HCT116 (cell line): ENCODE data around the gene AOC3. TPM values are rescaled to one million over a fixed set of nuclear protein-coding genes. Genes with fewer than 3 reads are reported as not detected.

Experiments used
- ATAC-seq: fragments of 200-7000 bp; cut with Tn5 transposase; 2 replicates; pipeline ENCODE4 v1.9.1; 2020; ENCODE audit warnings: mild to moderate bottlenecking, moderate library complexity
- Bru-seq: library from RNA; stranded (reverse); fragments of 400-500 nt; gene quantifications from one replicate; lab custom pipeline; 2021; lab: Mats Ljungman, UMichigan
- BruChase-seq, 2 experiments: library from RNA; stranded (reverse); fragments of 400-500 nt; gene quantifications; one replicate each; lab custom pipeline; 2021; lab: Mats Ljungman, UMichigan
- BruUV-seq: library from RNA; stranded (reverse); fragments of 400-500 nt; replicated peaks from 2 replicates; lab custom pipeline; 2021; lab: Mats Ljungman, UMichigan
- CTCF ChIA-PET: fragments of 300-600 bp; sonication (Branson Sonifier 250); formaldehyde crosslinking; loops from one replicate; lab custom pipeline; 2021; ENCODE audit warnings: antibody characterized with exemption; lab: Charles Lee
- POLR2A ChIA-PET: fragments of 300-600, 350-600 bp; sonication (Branson Sonifier 250); formaldehyde crosslinking; loops from one replicate; lab custom pipeline; 2021; ENCODE audit warnings: antibody characterized with exemption; lab: Charles Lee
- RAD21 ChIA-PET, 2 experiments: fragments of 300-600 bp; sonication (Branson Sonifier 250); formaldehyde crosslinking; loops; one replicate each; lab custom pipeline; 2023; ENCODE audit warnings: low total read pairs in 2 of 2; ENCODE audit not compliant: uncharacterized antibody in 2 of 2, unreplicated experiment in 2 of 2, low non-redundant PET in 1 of 2; lab: Charles Lee
- DNase-seq: peaks from one replicate; pipeline ENCODE4 v3.0.0-alpha.2; 2010; ENCODE audit warnings: low read depth, low spot score
- H2AFZ ChIP-seq: fragments of 200-600 bp; shearing (Covaris generic), sonication (generic); 2 replicates; pipeline ENCODE4 v1.6.1; 2017; ENCODE audit warnings: low read depth, mixed run types, mixed read lengths, antibody characterized with exemption, low read length; ENCODE audit not compliant: poor library complexity, severe bottlenecking
- H3K27ac ChIP-seq: 2 replicates; pipeline ENCODE4 v1.5.1; 2012; ENCODE audit warnings: low read depth, low read length
- H3K27me3 ChIP-seq: fragments of 200-600 bp; sonication (generic); 2 replicates; pipeline ENCODE4 v1.6.1; 2016; ENCODE audit warnings: mixed run types, low read length, mixed read lengths; ENCODE audit not compliant: insufficient read depth
- H3K36me3 ChIP-seq, 2 experiments: fragments of 200-500 bp in 1 of 2; fragments of 200-600 bp in 1 of 2; sonication (Bioruptor generic) in 1 of 2; sonication (generic) in 1 of 2; 2 replicates each; pipeline versions ENCODE4 v1.5.1 to v1.6.1; 2014 to 2016; ENCODE audit warnings: low read length in 2 of 2, inconsistent platforms in 1 of 2, mixed read lengths in 1 of 2, mixed run types in 1 of 2; ENCODE audit not compliant: insufficient read depth in 2 of 2, control insufficient read depth in 1 of 2
- H3K4me1 ChIP-seq, 2 experiments: fragments of 200-600 bp in 1 of 2; sonication (generic) in 1 of 2; 2 replicates each; pipeline versions ENCODE4 v1.5.1 to v1.6.1; 2012 to 2017; ENCODE audit warnings: low read length in 2 of 2, inconsistent platforms in 1 of 2, mild to moderate bottlenecking in 1 of 2, mixed read lengths in 1 of 2, mixed run types in 1 of 2, moderate library complexity in 1 of 2; ENCODE audit not compliant: insufficient read depth in 2 of 2, control insufficient read depth in 1 of 2
- H3K4me2 ChIP-seq: fragments of 200-600 bp; sonication (generic); 2 replicates; pipeline ENCODE4 v1.6.1; 2017; ENCODE audit warnings: mixed run types, low read length, mixed read lengths
- H3K4me3 ChIP-seq, 2 experiments: fragments of 200-600 bp in 1 of 2; sonication (generic) in 1 of 2; replicated peaks in 1 of 2; 2 replicates each; pipeline ENCODE4 v1.5.1; 2011 to 2016; ENCODE audit warnings: low read length in 2 of 2, control low read depth in 1 of 2, low read depth in 1 of 2, mild to moderate bottlenecking in 1 of 2, mixed read lengths in 1 of 2, mixed run types in 1 of 2
- H3K79me2 ChIP-seq: fragments of 200-600 bp; sonication (generic); 2 replicates; pipeline ENCODE4 v1.6.1; 2017; ENCODE audit warnings: mild to moderate bottlenecking, mixed run types, low read length, moderate library complexity, mixed read lengths; ENCODE audit not compliant: insufficient read depth
- H3K9ac ChIP-seq: fragments of 200-600 bp; sonication (generic); 2 replicates; pipeline ENCODE4 v1.6.1; 2016; ENCODE audit warnings: low read length, mixed read lengths
- H3K9me2 ChIP-seq: fragments of 200-600 bp; sonication (generic), shearing (Covaris generic); 2 replicates; pipeline ENCODE4 v1.6.1; 2017; ENCODE audit warnings: mixed run types, mild to moderate bottlenecking, moderate library complexity; ENCODE audit not compliant: insufficient read depth
- H3K9me3 ChIP-seq, 2 experiments: fragments of 200-500 bp in 1 of 2; fragments of 200-600 bp in 1 of 2; sonication (Bioruptor generic) in 1 of 2; sonication (generic) in 1 of 2; 2 replicates each; pipeline ENCODE4 v1.6.1; 2014 to 2017; ENCODE audit warnings: low read length in 2 of 2, mixed read lengths in 2 of 2, inconsistent platforms in 1 of 2, low read depth in 1 of 2, mild to moderate bottlenecking in 1 of 2, mixed run types in 1 of 2, moderate library complexity in 1 of 2; ENCODE audit not compliant: control insufficient read depth in 1 of 2, insufficient read depth in 1 of 2
- H4K20me1 ChIP-seq: fragments of 200-600 bp; sonication (generic), shearing (Covaris generic); 2 replicates; pipeline ENCODE4 v1.6.1; 2017; ENCODE audit warnings: mixed run types, mild to moderate bottlenecking, moderate library complexity; ENCODE audit not compliant: insufficient read depth
- CBX3 ChIP-seq: IDR thresholded peaks from 2 replicates; pipeline ENCODE4 v1.6.1; 2012; ENCODE audit warnings: low read depth
- CEBPB ChIP-seq: IDR thresholded peaks from 2 replicates; pipeline ENCODE4 v1.6.1; 2012; ENCODE audit warnings: low read depth
- CTCF ChIP-seq, 3 experiments: fragments of 200-600 bp in 1 of 3; sonication (generic) in 1 of 3; IDR thresholded peaks in 2 of 3; conservative IDR thresholded peaks in 1 of 3; 2 replicates each; pipeline ENCODE4 v1.5.1; 2012 to 2017; ENCODE audit warnings: low read depth in 2 of 3, low read length in 2 of 3, antibody characterized with exemption in 1 of 3, borderline replicate concordance in 1 of 3, control low read depth in 1 of 3, mild to moderate bottlenecking in 1 of 3, mixed read lengths in 1 of 3, mixed run types in 1 of 3, moderate library complexity in 1 of 3; ENCODE audit not compliant: insufficient read depth in 1 of 3
- EGR1 ChIP-seq: IDR thresholded peaks from 2 replicates; pipeline ENCODE4 v1.6.1; 2012; ENCODE audit warnings: low read depth
- ELF1 ChIP-seq: IDR thresholded peaks from 2 replicates; pipeline ENCODE4 v1.6.1; 2012; ENCODE audit warnings: low read depth, borderline replicate concordance
- EZH2phosphoT487 ChIP-seq: fragments of 200-600 bp; IDR thresholded peaks from 2 replicates; pipeline ENCODE4 v1.6.1; 2018; ENCODE audit warnings: antibody characterized with exemption, borderline replicate concordance
- FOSL1 ChIP-seq: IDR thresholded peaks from 2 replicates; pipeline ENCODE4 v1.6.1; 2012; ENCODE audit warnings: low read depth
- POLR2A ChIP-seq: IDR thresholded peaks from 2 replicates; pipeline ENCODE4 v1.7.0; 2011; ENCODE audit warnings: borderline replicate concordance; ENCODE audit not compliant: insufficient read depth, insufficient read length; ENCODE audit errors: extremely low read depth
- POLR2AphosphoS5 ChIP-seq: IDR thresholded peaks from 2 replicates; pipeline ENCODE4 v1.6.1; 2011; ENCODE audit warnings: mild to moderate bottlenecking, low read depth, low read length, moderate library complexity
- SIN3A ChIP-seq: IDR thresholded peaks from 2 replicates; pipeline ENCODE4 v1.6.1; 2012; ENCODE audit warnings: low read depth
- YY1 ChIP-seq: IDR thresholded peaks from 2 replicates; pipeline ENCODE4 v1.6.1; 2011; ENCODE audit warnings: low read length, low read depth, moderate library complexity, mild to moderate bottlenecking; ENCODE audit not compliant: insufficient replicate concordance; ENCODE audit errors: extremely low read depth
- ZFX ChIP-seq: fragments of 450-650 bp; IDR thresholded peaks from 2 replicates; pipeline ENCODE4 v1.6.1; 2017
- ZNF274 ChIP-seq: fragments of 200-500 bp; sonication (Bioruptor generic); IDR thresholded peaks from 2 replicates; pipeline ENCODE4 v1.6.1; 2014; ENCODE audit warnings: mild to moderate bottlenecking, low read depth, low read length, inconsistent platforms
- intact Hi-C: fragments of 100-400 bp; cut with micrococcal nuclease; formaldehyde crosslinking; loops from 2 replicates; pipeline ENCODE4 v1.10.0; 2022
- long read RNA-seq: library from polyadenylated mRNA; unstranded; transcript quantifications from one replicate; pipeline ENCODE4 v2.0.0, GENCODE V29; 2021; ENCODE audit not compliant: unreplicated experiment
- polyA plus RNA-seq: library from polyadenylated mRNA; unstranded; fragments of >200 nt; gene quantifications from 2 replicates; pipeline ENCODE4 v1.2.1, GENCODE V29; 2012; ENCODE audit warnings: missing spikeins
- total RNA-seq: library from RNA; stranded (reverse); gene quantifications from one replicate; pipeline ENCODE4 v1.2.1, GENCODE V29; 2021; ENCODE audit not compliant: unreplicated experiment
- TF ChIP-seq, protein P1 (sequence below): IDR thresholded peaks from 2 replicates; pipeline ENCODE4 v1.6.1; 2012

AOC3 gene, protein sequence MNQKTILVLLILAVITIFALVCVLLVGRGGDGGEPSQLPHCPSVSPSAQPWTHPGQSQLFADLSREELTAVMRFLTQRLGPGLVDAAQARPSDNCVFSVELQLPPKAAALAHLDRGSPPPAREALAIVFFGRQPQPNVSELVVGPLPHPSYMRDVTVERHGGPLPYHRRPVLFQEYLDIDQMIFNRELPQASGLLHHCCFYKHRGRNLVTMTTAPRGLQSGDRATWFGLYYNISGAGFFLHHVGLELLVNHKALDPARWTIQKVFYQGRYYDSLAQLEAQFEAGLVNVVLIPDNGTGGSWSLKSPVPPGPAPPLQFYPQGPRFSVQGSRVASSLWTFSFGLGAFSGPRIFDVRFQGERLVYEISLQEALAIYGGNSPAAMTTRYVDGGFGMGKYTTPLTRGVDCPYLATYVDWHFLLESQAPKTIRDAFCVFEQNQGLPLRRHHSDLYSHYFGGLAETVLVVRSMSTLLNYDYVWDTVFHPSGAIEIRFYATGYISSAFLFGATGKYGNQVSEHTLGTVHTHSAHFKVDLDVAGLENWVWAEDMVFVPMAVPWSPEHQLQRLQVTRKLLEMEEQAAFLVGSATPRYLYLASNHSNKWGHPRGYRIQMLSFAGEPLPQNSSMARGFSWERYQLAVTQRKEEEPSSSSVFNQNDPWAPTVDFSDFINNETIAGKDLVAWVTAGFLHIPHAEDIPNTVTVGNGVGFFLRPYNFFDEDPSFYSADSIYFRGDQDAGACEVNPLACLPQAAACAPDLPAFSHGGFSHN
- total RNA-seq, result 5.9 TPM
- 2.1 and 2.5 TPM in 2 replicates for polyA plus RNA-seq
- Bru-seq, nascent RNA, result percentile 47 among the genes with signal in this experiment
- BruChase-seq, experiment 1, labeled RNA remaining after a 6-hour chase, result percentile 92 among the genes with signal in this experiment
- percentile 82 among the genes with signal in this experiment for BruChase-seq, experiment 2, labeled RNA remaining after a 2-hour chase
- long read RNA-seq, partial matches to known transcripts, result 0 of 2 reads
- long read RNA-seq, other reads (novel, unspliced or antisense), result 2 of 2 reads

DNA sequence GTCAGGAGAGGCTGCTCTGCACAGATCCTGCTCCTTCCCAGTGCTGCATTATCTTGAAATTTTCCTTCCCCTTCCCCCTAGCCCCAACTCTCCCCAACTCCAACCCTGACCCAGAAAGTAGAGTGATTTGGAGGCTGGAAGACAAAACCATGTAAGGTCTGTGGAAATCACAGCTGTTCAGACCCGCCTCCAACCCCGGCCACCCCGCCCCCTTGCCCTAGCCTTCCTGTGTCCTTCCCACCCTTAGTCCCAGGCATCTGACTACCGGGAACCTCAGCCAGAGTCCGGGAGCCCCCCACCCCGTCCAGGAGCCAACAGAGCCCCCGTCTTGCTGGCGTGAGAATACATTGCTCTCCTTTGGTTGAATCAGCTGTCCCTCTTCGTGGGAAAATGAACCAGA is at the start of gene AOC3:
Gene AOC3, plus strand, starts transcription at position 246 of the 400 bp plus-strand sequence. Its CDS starts 145 bp downstream, at position 391.
- RAD21 ChIA-PET, result interaction anchor here in 1 of 2 experiments (0.5 kb wide), 1 partner anchor 99 kb away, joined by 4 read pairs; no protein-coding TSS in a partner anchor
- Histone ChIP-seq H3K9me2 (no peaks in the 10 kb centered on the region), H3K27me3 (no peaks in the 10 kb centered on the region), H3K36me3 (peaks cover 0 to 3% of the 10 kb centered on the region in 2 experiments; a peak in 2 of 4 replicates), H4K20me1 (no peaks in the 10 kb centered on the region), H3K4me3 (no peak within 1 kb of the TSS), H3K4me1 (no peaks in the 10 kb centered on the region), H3K9ac (no peak within 1 kb of the TSS), H3K4me2 (no peak within 1 kb of the TSS), H2AFZ (no peak within 1 kb of the TSS), H3K9me3 (no peaks in the 10 kb centered on the region), H3K27ac (no peak within 1 kb of the TSS), H3K79me2 (no peaks in the 10 kb centered on the region)
- intact Hi-C loops, result no loop called here
- ATAC-seq (no peak), DNase-seq (no peak)
- POLR2A ChIA-PET, result no interaction called here
- TF ChIP-seq POLR2A (no peak), FOSL1 (no peak), ZFX (no peak), YY1 (no peak), ZNF274 (no peak), ELF1 (no peak), CEBPB (no peak), EGR1 (no peak), EZH2phosphoT487 (no peak), CBX3 (no peak), CTCF (IDR thresholded peaks at IDR 0.05 in 2 of 3, conservative IDR thresholded peaks at IDR 0.05 in 1 of 3; ENCODE audit: borderline replicate concordance in 1 of 3, insufficient read depth in 1 of 3, low read depth in 2 of 3, low read length in 2 of 3) (no peak), SIN3A (no peak), POLR2AphosphoS5 (no peak)
- TF ChIP-seq, protein P1, sequence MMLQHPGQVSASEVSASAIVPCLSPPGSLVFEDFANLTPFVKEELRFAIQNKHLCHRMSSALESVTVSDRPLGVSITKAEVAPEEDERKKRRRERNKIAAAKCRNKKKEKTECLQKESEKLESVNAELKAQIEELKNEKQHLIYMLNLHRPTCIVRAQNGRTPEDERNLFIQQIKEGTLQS, result no peak
- CTCF ChIA-PET, result no interaction called here
- no TSS peak for BruUV-seq
